ENCODE results near the gene CAB39. TPM values are rescaled to one million over a fixed set of nuclear protein-coding genes. Genes with fewer than 3 reads are reported as not detected.
A peak's percentile ranks its signal among the peaks of the same experiment; 100 is the strongest.

Gene CAB39
- total and polyA plus RNA-seq, 7 donors = 60.2 to 128 (median 72.2) TPM

DNA sequence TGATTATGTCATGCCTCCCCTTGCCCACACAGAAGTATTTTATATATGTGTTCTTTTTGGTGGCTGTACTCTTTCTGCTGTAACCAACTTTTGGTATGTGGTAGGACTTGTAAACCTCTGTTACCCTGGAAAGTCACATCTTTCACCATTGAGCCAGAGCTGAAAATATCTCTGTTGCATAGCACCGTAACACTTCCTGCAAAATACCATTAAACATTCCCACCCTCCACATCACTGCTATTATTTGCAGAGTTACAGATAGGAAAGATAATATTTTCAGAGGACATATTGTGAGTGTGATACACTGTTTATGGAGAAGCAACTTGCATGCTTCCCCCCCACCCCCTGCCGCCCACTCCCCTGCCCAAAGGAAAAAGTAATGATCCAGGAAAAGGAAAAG lies 44.8 kb downstream of the CAB39 start:
- 52 to 70% methylated on average over 2 of the region's 2 CpGs for WGBS, 2 donors
- peak overlapping the region in 3 of 4 donors; percentile 8 to 70 (median 53) for H3K27ac ChIP-seq
- H3K36me3 ChIP-seq = peaks cover 0 to 22% (median 3%) of the 10 kb centered on the region in 4 donors
- no peak for DNase-seq
- H3K4me3 ChIP-seq = no peak overlapping the region
- no peaks in the 10 kb centered on the region for H3K9me3 ChIP-seq
- H3K4me1 ChIP-seq = peaks cover 0 to 46% (median 36%) of the 10 kb centered on the region in 4 donors
- intact Hi-C loops (cut with DNase I) = no loop called here
- no peaks in the 10 kb centered on the region for H3K27me3 ChIP-seq
- TF ChIP-seq POLR2AphosphoS5 (IDR thresholded peaks at IDR 0.05) = no peak
- no peak for TF ChIP-seq EP300 (IDR thresholded peaks at IDR 0.05)
- TF ChIP-seq CTCF (IDR thresholded peaks at IDR 0.05) = no peak
- TF ChIP-seq POLR2A (IDR thresholded peaks at IDR 0.05) = no peak

- Histone ChIP-seq H3K4me1 (peaks cover 0 to 46% (median 36%) of the 10 kb centered on the region in 4 donors), H3K27ac (peak overlapping the region in 2 of 4 donors; percentile 34 to 70), H3K36me3 (peaks cover 0 to 33% (median 6%) of the 10 kb centered on the region in 4 donors), H3K9me3 (no peaks in the 10 kb centered on the region), H3K27me3 (no peaks in the 10 kb centered on the region), H3K4me3 (no peak overlapping the region)
- intact Hi-C loops (cut with DNase I) = no loop called here
- TF ChIP-seq POLR2A (IDR thresholded peaks at IDR 0.05) = no peak
- TF ChIP-seq EP300 (IDR thresholded peaks at IDR 0.05) = no peak
- TF ChIP-seq CTCF (IDR thresholded peaks at IDR 0.05) = no peak
- no peak for TF ChIP-seq POLR2AphosphoS5 (IDR thresholded peaks at IDR 0.05)
- 80 to 85% methylated on average over 6 of the region's 6 CpGs for WGBS, 2 donors
- no peak for DNase-seq
These were observed 46.2 kb downstream of the CAB39 start for GRCh38 chr2:230758566-230759480.

- WGBS, 2 donors = 89 to 90% methylated on average over 11 of the region's 11 CpGs
- DNase-seq = no peak
- Histone ChIP-seq H3K4me3 (no peak overlapping the region), H3K27me3 (no peaks in the 10 kb centered on the region), H3K4me1 (peaks cover 0 to 46% (median 36%) of the 10 kb centered on the region in 4 donors), H3K36me3 (peaks cover 0 to 39% (median 9%) of the 10 kb centered on the region in 4 donors), H3K27ac (peak overlapping the region in 2 of 4 donors; percentile 34 to 70), H3K9me3 (no peaks in the 10 kb centered on the region)
- no peak for TF ChIP-seq POLR2A (IDR thresholded peaks at IDR 0.05)
- TF ChIP-seq POLR2AphosphoS5 (IDR thresholded peaks at IDR 0.05) = no peak
- TF ChIP-seq EP300 (IDR thresholded peaks at IDR 0.05) = no peak
- TF ChIP-seq CTCF (IDR thresholded peaks at IDR 0.05) = no peak
- intact Hi-C loops (cut with DNase I) = no loop called here
These were observed 47.0 kb downstream of the CAB39 start for GRCh38 chr2:230759481-230760167.

GRCh38 chr2:230761704-230762103 lies 49.1 kb downstream of the CAB39 start:
- Histone ChIP-seq H3K4me3 (no peak overlapping the region), H3K9me3 (no peaks in the 10 kb centered on the region), H3K4me1 (peaks cover 0 to 36% (median 31%) of the 10 kb centered on the region in 4 donors), H3K36me3 (peaks cover 0 to 47% (median 9%) of the 10 kb centered on the region in 4 donors), H3K27me3 (no peaks in the 10 kb centered on the region), H3K27ac (no peak overlapping the region)
- 97 to 98% methylated on average over 8 of the region's 8 CpGs for WGBS, 2 donors
- TF ChIP-seq EP300 (IDR thresholded peaks at IDR 0.05) (no peak), CTCF (IDR thresholded peaks at IDR 0.05) (no peak), POLR2AphosphoS5 (IDR thresholded peaks at IDR 0.05) (no peak), POLR2A (IDR thresholded peaks at IDR 0.05) (no peak)
- intact Hi-C loops (cut with DNase I) = no loop called here
- no peak for DNase-seq
